Measurements from ENCODE around the gene PAQR7.
A peak's percentile ranks its signal among the peaks of the same experiment; 100 is the strongest.

The PAQR7 gene

DNA sequence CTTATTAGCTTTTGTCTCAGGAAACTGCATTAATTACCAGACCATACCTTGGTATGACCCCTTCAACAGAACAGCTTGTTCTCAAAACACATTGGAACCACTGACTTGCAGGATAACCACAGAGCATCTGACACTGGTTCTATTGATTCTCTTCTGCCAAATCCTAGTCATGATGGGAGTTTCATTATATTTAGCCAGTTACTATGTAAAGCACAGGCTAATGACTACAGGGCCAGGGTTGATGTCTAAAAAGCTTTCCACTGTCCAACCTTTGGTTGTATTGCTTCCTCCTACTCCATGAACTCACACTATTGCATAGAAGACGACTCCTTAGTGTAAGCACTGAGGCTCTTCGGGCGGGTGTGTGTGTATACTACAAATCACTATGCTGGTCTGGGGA, 27.0 kb upstream of the PAQR7 start:
- DNase-seq = no peak

- no peak for DNase-seq
These were observed 24.7 kb upstream of the PAQR7 start for GRCh38 chr1:25900219-25900618.

DNA sequence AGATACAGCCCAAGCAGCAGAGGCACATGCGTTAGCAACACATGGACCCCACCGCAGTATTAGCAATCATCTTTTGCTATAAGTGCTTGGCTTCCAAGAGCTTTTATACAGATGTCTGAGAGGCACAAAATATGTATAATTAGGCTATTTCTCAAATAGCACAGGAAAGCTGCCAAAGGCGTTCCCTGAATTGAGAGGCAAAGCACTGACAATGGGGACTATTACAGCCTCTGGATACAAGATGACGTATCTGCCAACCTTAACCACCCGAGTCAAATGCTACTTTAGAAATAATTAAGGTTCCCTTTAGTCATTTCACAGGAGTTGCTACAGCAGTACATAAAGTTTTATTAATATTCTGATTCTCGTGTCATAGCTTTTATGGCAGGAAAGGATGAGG, 24.3 kb upstream of the PAQR7 start:
- DNase-seq = no peak

DNA sequence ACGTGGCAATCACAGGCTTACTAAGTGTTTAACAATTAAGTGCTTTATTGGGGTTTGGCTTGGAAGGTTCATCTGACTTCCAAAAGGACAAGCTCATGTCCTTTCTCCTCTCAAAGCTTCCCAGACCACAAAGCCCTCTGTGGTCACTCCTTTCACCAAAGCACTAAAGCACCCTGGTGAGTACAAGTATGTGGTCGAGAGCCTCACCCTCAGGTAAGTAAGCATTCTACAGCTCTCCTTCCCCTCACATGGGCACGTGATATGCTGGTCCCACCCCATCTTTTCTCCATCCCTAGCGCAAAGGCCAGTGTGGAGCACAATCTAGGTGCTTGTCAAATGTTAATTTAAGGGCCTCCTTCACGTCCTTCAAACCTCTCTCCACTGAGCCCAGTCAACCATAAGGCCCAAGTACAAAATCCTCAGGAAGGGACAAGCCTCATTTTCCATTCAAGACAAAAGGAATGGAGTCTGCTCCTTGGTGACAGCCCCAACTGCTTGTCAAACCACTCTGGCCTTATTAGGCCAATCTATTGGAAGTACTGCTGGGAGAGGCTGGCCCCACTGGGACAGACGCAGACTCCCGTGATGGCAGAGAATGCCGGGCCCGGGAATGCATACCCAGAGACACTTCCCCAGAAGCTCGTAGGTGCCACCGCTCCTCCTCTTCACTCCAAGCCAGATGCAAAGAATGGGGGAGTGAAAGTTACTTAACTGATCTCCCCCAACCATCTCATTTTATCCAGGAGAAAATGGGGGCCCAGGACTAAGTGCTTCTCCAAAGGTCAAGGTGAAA, 22.9 kb upstream of the PAQR7 start:
- DNase-seq = peak in 1 of 3 experiments; percentile 83

DNA sequence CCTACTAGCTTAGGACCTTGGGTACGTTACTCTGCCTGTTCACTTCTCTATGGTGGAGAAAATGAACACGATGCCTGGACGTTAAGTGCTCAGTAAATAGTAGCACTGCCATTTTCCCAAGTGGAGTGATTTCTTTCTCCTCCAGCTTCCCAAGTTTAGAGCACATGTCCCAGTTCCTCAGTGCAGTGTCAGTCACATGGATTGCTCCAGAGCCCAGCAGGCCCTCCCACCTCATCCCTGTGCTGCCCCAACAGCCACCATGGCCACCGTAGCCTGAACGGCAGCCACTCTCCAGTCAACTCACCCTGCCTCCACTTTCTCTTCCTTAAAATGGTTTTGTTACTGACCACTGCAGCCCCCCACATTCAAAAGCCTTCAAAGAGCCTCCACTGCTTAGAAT, 22.2 kb upstream of the PAQR7 start:
- no peak for DNase-seq

- DNase-seq = peak in 1 of 3 experiments; percentile 46
These were observed 20.8 kb upstream of the PAQR7 start for GRCh38 chr1:25896266-25896665.

GRCh38 chr1:25895365-25895990, 20.0 kb upstream of the PAQR7 start:
- DNase-seq = peak; percentile 71 to 89 (median 84)

GRCh38 chr1:25893116-25893515, 17.6 kb upstream of the PAQR7 start:
- DNase-seq = no peak

DNA sequence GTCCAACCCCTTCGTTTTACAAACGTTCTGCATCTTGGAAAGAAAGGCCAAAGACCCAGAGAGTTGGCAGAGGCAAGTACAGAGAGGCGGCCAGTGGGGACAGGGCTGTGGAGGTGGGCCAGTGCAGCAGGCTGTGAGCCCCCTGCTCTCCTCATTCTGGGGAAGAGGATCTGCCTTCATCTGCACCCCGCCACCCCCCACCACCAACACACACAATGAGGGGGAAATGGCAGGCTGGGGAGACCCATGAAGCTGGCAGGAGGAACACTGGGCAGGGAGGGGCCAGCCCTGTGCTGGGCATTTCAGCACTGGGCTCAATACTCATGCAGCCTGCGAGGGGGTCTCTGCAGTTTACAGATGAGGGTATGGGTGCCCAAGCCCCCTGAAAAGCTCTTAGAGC, 16.1 kb upstream of the PAQR7 start:
- DNase-seq = no peak

DNA sequence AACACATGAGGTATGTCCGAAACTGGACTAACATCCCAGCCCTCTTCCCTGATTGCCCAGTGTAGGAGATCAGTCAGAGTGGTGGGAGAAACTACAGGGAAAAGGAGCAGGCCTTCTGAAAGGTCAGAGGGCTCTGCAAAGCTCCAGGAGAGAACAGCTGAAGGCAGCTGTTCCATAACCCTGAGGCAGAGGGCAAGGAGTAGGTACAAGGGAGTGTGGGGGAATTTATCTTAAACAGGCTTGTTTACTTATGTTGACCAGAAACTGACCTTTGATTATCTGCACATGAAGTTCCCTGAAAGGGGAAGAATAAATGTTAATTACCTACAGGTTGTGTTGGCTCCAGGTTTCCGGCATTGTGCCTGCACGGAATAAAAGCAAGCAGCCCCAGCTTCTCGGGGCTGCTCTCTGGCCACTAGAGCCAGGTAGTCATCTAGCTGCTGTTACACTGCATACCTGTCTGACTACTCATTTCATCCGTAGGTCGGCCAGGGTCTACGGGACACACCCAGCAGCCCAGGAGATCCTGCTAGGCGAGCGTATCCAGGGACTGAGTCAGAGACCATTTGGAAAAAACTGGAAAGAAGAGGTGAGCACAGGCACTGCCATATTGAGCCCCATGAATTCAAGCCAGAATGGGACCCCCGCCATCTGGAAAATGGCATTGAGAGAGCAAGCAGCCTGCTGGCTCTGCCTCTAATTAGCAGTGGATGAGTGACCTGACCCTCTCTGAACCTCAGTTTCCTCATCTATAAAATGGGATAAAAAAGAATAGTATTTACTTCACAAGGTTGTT, 14.9 kb upstream of the PAQR7 start:
- no peak for DNase-seq

GRCh38 chr1:25889470-25889869, 14.0 kb upstream of the PAQR7 start:
- peak in 2 of 3 experiments; percentile 9 to 81 for DNase-seq

- no peak for DNase-seq
These were observed 13.0 kb upstream of the PAQR7 start for GRCh38 chr1:25888426-25888987.

DNA sequence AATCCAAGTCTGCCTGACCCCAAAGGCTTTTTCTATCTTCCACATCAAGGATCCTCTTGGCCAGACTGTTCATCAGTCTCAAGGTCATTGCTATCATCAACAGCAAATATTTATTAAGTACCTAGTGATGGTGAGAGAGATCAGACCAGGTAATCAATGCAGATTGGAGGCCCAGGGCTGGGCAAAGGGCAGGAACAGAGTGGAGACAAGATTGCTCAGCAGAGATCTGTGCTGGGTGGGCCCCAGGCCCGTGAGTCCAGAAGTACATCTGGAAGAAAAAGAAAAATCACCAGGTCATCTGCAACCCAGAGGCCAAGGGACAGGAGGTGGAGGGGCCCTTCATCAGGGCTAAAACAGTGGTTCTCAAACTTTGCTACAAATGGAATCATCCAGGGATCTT, 10.1 kb upstream of the PAQR7 start:
- no peak for DNase-seq

DNA sequence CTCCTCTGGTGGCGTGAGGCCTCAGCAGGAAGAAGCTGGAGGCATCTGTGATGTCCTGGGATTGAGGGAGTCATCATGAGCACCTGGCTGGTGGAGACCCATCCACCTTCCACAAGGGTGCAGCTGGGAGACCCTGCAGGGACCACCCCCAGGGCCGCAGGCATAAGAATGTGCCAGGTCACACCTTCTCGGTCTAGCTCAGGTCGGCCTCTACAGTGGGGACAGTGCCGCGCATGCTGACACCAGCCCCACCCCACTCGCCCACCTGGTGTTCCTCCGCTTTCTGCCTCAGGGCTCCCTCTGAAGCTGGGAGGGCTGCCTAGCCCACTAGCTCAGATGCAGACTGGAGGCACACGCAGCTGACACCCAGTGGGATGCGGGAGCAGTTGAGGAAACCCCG, 5.8 kb upstream of the PAQR7 start:
- DNase-seq = no peak

- DNase-seq = no peak
These were observed 5.0 kb upstream of the PAQR7 start for GRCh38 chr1:25880518-25880917.

DNA sequence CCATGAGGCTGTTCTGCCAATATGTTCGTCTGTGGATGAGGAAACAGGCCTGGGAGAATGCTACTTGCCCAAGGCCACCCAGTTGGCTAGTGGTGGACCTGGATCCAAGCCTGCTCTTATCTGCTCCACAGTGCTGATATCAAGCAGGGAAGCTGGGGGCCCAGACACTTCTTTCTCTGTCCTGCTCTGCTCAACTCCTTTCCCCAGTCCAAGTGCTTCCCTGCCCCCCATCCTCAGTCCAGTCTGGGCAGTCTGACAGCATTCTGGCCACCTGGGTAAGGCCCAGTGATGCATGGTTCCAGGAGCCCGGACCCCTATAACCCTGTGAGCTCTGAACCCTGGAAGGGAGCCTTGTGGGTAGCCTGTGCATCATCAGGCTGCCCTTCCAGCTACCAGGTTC, 4.2 kb upstream of the PAQR7 start:
- no peak for DNase-seq

- DNase-seq = no peak
These were observed 3.2 kb upstream of the PAQR7 start for GRCh38 chr1:25878690-25879089.

DNA sequence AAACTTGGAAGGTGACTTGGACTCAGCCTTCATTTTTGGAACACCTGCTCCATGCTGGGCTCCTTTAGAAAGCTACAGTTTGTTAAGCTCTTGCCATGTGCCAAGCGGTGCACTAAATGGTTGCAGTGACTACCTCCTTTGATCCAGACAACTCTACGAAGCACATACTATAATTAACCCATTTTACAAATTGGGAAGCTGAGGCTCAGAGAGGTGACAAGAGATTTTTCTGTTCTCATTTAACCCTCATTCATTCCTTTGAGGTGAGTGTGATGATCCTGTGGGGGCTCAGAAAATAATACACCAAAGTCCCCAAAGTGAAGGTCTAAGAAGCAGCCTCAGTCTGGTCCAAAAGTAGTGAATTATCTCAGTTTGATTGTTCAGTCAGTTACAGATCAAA, 1.6 kb upstream of the PAQR7 start:
- no peak for DNase-seq

DNA sequence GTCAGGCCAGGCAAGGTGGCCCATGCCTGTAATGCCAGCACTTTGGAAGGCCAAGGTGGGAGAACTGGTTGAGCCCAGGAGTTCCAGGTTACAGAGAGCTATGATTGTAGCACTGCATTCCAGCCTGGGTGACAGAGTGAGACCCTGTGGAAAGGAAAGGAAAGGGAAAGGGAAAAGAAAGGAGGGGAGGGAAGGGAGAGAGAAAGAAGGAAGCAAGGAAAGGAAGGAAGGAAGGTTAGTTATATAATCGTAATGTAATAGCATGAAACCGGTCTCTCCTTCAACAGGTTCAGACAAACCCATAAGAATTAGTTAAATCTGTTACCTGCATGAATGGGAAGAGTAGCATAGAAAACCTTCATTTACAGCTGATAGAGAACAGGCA, 1.2 kb upstream of the PAQR7 start:
- no peak for DNase-seq

- DNase-seq = peak in 1 of 3 experiments; percentile 56
These were observed 566 bp upstream of the PAQR7 start for GRCh38 chr1:25875856-25876692.

DNA sequence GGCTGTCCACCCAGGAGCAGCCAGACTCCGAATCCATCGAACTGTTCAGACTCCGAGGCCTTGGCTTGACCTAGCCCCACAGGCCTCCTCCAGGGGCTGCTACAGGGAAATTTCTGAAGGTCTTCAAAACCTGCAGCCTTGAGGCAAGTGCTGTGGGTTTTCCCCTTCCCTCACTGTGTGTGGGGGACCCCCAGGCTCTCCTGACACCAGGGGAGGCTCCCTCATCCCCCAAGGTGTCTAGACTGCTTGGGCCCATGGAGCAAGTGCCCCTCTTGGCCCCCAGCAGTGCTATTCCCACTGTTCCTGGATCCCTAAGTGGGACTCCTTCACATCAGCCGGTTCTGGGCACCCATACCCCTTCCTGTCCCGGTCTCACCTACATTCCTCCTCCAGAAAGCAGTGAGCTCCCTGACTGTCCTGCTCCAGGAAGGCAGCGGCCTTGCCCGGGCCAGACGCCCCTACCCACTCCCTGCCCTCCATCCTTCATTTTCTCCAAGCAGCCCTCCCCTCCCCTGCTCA, 814 bp downstream of the PAQR7 start:
- no peak for DNase-seq

DNA sequence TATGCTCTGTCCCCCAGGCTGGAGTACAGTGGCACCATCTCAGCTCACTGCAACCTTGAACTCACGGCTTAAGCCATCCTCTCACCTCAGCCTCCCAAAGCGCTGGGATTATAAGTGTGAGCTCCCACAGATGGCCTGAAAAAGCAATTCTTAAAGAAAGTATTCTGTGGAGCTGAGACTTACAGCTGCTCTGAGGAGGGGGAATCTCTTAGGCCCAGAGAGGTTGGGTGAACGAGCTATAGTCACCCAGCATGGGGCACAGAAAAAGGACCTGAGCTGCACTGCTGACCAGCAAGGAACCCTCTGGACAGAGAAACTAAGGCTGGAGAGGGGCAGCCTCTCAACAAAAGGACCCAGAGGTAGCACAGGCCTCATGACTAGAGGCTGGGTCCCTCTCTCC, 1.3 kb downstream of the PAQR7 start:
- no peak for DNase-seq
